Mesendoderm (in vitro differentiated cells): Measurements from ENCODE around the gene BCL7C. TPM values are rescaled to one million over a fixed set of nuclear protein-coding genes. Genes with fewer than 3 reads are reported as not detected.

Experiments
- DNase-seq: peaks from one replicate; pipeline ENCODE4 v3.0.0; 2013
- H2AK5ac ChIP-seq: 2 replicates; pipeline ENCODE4 v1.6.1; 2013; ENCODE audit warnings: low read length, inconsistent platforms
- H2BK120ac ChIP-seq: 2 replicates; pipeline ENCODE4 v1.6.1; 2013; ENCODE audit warnings: low read depth, mild to moderate bottlenecking, low read length, moderate library complexity, mixed read lengths
- H2BK15ac ChIP-seq: replicated peaks from 2 replicates; pipeline ENCODE4 v1.6.1; 2013; ENCODE audit warnings: low read depth, mild to moderate bottlenecking, moderate library complexity
- H2BK5ac ChIP-seq: 2 replicates; pipeline ENCODE4 v1.6.1; 2013; ENCODE audit warnings: low read length, inconsistent platforms
- H3K18ac ChIP-seq: 2 replicates; pipeline ENCODE4 v1.6.1; 2013; ENCODE audit warnings: mild to moderate bottlenecking, low read length, mixed read lengths
- H3K23ac ChIP-seq: one replicate; pipeline ENCODE4 v1.6.1; 2013; ENCODE audit warnings: low read length
- H3K27ac ChIP-seq: 2 replicates; pipeline ENCODE4 v1.5.1; 2013; ENCODE audit warnings: low read depth, mild to moderate bottlenecking, inconsistent platforms, low read length, moderate library complexity
- H3K27me3 ChIP-seq: 2 replicates; pipeline ENCODE4 v1.6.1; 2013; ENCODE audit warnings: low read length, control low read depth, mild to moderate bottlenecking, inconsistent platforms; ENCODE audit not compliant: insufficient read depth, poor library complexity
- H3K36me3 ChIP-seq: 2 replicates; pipeline ENCODE4 v1.6.1; 2013; ENCODE audit warnings: low read length, inconsistent platforms; ENCODE audit not compliant: control insufficient read depth, insufficient read depth
- H3K4ac ChIP-seq: one replicate; pipeline ENCODE4 v1.6.1; 2013; ENCODE audit warnings: low read depth, mild to moderate bottlenecking, low read length, moderate library complexity
- H3K4me1 ChIP-seq: 2 replicates; pipeline ENCODE4 v1.6.1; 2013; ENCODE audit warnings: low read depth, low read length, inconsistent platforms; ENCODE audit not compliant: control insufficient read depth
- H3K4me2 ChIP-seq: 2 replicates; pipeline ENCODE4 v1.6.1; 2013; ENCODE audit warnings: low read length
- H3K4me3 ChIP-seq: 2 replicates; pipeline ENCODE4 v1.5.1; 2013; ENCODE audit warnings: mild to moderate bottlenecking, low read length
- H3K56ac ChIP-seq: one replicate; pipeline ENCODE4 v1.6.1; 2013; ENCODE audit warnings: low read length
- H3K79me1 ChIP-seq: 2 replicates; pipeline ENCODE4 v1.6.1; 2013; ENCODE audit warnings: low read length, inconsistent platforms
- H3K79me2 ChIP-seq: 2 replicates; pipeline ENCODE4 v1.6.1; 2013; ENCODE audit warnings: mild to moderate bottlenecking, low read length; ENCODE audit not compliant: control insufficient read depth, insufficient read depth
- H3K9ac ChIP-seq: 2 replicates; pipeline ENCODE4 v1.6.1; 2013; ENCODE audit warnings: low read length, inconsistent platforms
- H4K5ac ChIP-seq: one replicate; pipeline ENCODE4 v1.6.1; 2013; ENCODE audit warnings: low read length
- H4K8ac ChIP-seq: one replicate; pipeline ENCODE4 v1.6.1; 2013; ENCODE audit warnings: low read depth, mild to moderate bottlenecking, control low read depth, low read length, moderate library complexity
- WGBS: extraction: QIAGEN DNeasy Blood & Tissue Kit; methylation state at CpG from one replicate; pipeline ENCODE4 v1.1.7; 2013; ENCODE audit warnings: low lambda C conversion rate, missing lambda C conversion rate; ENCODE audit not compliant: insufficient coverage; ENCODE audit errors: extremely low coverage; 5-methylcytosine and 5-hydroxymethylcytosine counted together
- small RNA-seq: library from polyadenylated mRNA; stranded (forward); fragments of <200 nt; extraction: miRNeasy Mini kit (QIAGEN cat#:217004); gene quantifications from one replicate; pipeline ENCODE3, GENCODE V24; 2013; ENCODE audit not compliant: insufficient read depth

The BCL7C gene

DNA sequence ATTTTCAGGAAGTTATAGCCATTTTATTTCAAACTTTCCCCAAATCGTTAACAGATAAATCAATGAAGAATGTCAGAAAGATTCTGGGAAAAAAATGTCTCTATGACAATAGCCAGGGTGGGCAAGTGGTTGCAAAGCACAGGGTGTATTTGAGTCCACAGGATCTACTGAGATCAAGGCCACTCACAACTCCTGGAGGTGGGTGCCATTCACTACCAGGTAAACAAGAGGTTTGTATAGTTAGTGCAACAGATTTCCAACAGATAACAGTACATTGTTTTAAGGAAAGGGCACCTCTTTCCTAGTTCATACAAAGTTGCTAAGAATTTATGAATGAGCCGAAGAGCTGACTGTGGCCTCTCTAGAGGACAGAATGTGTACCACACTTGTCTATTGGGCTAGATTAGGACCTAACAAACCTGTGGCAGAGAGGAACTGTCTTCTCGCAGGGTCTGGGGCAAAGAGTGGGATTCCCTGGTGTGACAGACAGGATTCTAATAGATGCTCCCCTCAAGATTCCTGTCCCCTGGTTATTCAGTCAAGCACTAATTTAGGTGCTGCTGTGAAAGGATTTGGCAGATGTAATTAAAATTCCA lies 54.9 kb downstream of the BCL7C start:
- no peak overlapping the region for H3K56ac ChIP-seq
- H2BK15ac ChIP-seq, result no peak overlapping the region
- no peak overlapping the region for H2BK120ac ChIP-seq
- H3K79me1 ChIP-seq, result no peaks in the 10 kb centered on the region
- H3K79me2 ChIP-seq, result no peaks in the 10 kb centered on the region
- no peak overlapping the region for H4K5ac ChIP-seq
- no peaks in the 10 kb centered on the region for H3K36me3 ChIP-seq
- H2AK5ac ChIP-seq, result no peak overlapping the region
- WGBS, result no CpG with 5 or more reads among the region's 3 CpGs
- H3K4me1 ChIP-seq, result peaks cover 12% of the 10 kb centered on the region
- no peak overlapping the region for H4K8ac ChIP-seq
- H3K4me3 ChIP-seq, result no peak overlapping the region
- no peak overlapping the region for H3K9ac ChIP-seq
- H3K27ac ChIP-seq, result peak overlapping the region; percentile 74
- H2BK5ac ChIP-seq, result no peak overlapping the region
- H3K4me2 ChIP-seq, result no peak overlapping the region
- no peak overlapping the region for H3K23ac ChIP-seq
- no peaks in the 10 kb centered on the region for H3K27me3 ChIP-seq
- peak overlapping the region; percentile 43 for H3K18ac ChIP-seq
- H3K4ac ChIP-seq, result no peak overlapping the region
- DNase-seq, result no peak

DNA sequence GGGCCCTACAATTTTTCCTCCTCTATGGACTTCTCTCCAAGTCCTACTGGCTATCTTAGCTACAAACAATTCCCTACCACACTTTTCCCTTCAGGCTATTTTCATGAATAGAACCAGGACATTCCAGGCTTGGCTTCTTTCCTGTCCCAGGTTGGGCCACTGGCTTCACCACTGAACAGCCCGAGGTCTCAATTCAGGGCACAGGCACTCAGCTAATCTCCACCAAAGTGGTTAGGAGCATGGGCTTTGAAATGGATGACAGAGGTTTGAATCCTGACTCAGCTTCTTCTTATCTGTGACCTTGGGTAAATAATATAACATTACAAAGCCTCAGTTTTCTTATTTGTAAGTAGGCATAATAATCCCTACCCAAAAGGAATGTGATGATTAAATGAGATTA lies 56.0 kb downstream of the BCL7C start:
- peak; percentile 71 for DNase-seq
- Histone ChIP-seq H3K56ac (no peak overlapping the region), H3K4me1 (peaks cover 12% of the 10 kb centered on the region), H2AK5ac (no peak overlapping the region), H3K4me2 (no peak overlapping the region), H2BK15ac (no peak overlapping the region), H4K8ac (no peak overlapping the region), H4K5ac (no peak overlapping the region), H3K79me2 (no peaks in the 10 kb centered on the region), H3K27ac (peak overlapping the region; percentile 41), H3K9ac (no peak overlapping the region), H3K27me3 (no peaks in the 10 kb centered on the region), H3K23ac (no peak overlapping the region), H3K36me3 (no peaks in the 10 kb centered on the region), H3K4ac (no peak overlapping the region), H3K18ac (no peak overlapping the region), H3K79me1 (no peaks in the 10 kb centered on the region), H3K4me3 (no peak overlapping the region), H2BK5ac (no peak overlapping the region), H2BK120ac (no peak overlapping the region)
- WGBS, result no CpG with 5 or more reads among the region's 1 CpG

Small RNA genes lying within 50 kb of the gene (small RNA-seq; reads per million reads assigned to genes)
- gene MIR4519 (not detected), gene MIR762 (not detected)
